Activated CD8-positive, alpha-beta memory T cell treated with anti-CD3 and anti-CD28 coated beads, Interleukin-2, amount 50 U/mL, for 4 hours (primary cell): Measurements from ENCODE around the gene MEIS2.

Experiments
- DNase-seq: peaks from one replicate; pipeline ENCODE4 v3.0.0-alpha.2; 2020

MEIS2 gene

DNA sequence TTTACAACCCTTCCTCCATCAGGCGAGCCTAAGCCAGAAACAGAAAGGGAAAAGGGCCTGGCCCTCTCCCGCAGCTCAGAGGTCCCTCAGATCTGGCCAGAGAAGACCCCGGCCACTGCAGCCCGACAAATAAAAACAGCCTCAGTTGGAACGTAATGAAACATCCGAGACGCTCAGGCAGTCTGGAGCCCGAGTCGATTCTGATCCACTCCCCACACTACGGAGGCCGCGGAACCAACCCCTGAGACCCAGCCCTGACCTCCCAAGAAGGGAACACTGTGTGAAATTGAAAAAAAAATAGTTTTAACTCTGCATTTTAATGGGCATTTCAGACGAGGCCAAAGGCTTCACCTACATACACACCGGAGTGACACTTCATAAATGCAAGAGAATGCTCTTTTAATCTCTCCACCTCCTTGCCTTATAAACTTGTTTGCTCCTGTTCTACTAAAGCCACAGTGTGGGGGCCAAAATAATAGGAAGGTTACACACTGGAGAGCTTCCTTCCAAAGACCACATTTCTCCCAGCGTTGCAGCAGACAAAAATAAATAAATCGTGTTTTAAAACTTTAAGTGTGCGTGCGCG is 3.7 kb downstream of the MEIS2 start:
- no peak for DNase-seq

DNA sequence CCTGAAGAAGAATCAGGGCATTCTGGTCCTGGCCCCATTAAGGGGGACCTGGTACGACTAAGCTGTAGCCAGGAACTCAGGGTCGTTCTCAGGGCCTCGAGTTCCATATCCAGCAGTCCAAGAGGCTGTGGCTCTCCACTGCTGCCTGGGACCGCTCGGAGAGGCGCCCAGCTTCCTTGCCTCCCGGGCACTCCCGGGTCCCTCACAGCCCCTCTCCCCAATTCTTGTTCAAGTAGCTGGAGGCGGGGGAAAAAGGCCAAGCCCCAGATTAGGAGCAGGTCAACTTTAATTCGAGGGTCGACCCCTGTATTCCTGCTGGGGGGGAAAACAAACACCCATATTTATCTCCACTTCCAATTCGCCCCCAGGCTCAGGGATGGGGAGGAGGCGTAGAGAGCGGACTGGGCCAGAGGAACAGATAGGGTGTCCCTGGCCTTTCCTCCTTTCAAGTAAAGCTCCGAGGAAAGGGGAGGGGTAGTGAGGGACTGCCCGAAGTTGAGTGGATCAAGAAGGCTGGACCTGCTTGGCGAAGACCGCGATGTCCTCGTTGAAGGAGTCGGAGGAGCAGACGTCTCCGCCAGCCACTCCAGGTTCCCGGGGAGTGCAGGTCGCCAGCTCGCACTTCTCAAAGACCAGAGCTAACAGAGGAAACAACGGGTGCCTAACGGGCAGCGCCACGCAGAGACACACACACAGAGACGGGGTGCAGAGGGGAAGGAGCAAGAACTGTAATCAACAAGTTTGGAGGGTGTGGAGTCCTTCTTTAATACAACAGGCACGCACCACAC is 4.4 kb downstream of the MEIS2 start:
- DNase-seq: no peak

- DNase-seq: no peak
Observed at GRCh38 chr15:37094915-37095711, 5.2 kb downstream of the MEIS2 start.

GRCh38 chr15:37094333-37094914 is 5.9 kb downstream of the MEIS2 start:
- no peak for DNase-seq

DNA sequence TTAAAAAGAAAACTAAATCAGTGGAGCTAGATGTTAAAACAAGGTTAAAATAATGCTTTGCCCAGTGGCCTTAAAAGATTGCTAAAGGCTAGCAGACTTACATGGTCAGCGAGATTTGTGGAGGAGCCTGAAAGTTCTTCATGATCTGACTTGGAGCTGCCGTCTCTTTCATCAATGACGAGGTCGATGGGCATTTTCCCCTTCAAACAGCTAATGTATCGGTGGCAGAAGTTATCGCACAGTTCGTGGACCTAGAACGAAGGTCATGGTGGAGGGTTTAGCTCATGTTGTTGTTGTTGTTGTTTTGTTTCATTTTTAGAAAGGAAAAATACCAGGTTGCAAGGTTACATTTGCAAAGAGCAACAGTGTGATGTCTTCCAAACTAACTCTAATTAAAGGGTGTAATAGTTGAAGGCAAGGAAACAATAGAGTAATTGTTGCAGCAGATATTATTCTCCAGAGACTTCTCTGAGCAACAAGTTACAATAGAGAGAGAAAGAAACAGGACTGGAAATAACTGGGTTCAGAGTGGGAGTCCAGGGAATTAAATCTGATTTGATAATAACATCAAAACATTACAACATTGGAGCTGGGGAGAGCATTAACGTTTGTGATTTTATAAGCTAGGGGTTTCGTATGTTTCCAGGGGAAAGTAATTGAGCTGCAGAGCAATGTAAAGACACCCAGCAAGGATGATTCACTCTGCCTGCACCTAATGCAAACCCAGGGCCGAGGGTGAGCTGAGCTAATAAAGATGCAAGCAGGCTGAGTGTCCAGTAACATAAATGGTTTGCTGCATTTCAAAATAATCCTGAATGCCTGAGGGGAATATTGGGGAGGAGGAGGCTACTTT is 6.6 kb downstream of the MEIS2 start:
- DNase-seq: no peak

DNA sequence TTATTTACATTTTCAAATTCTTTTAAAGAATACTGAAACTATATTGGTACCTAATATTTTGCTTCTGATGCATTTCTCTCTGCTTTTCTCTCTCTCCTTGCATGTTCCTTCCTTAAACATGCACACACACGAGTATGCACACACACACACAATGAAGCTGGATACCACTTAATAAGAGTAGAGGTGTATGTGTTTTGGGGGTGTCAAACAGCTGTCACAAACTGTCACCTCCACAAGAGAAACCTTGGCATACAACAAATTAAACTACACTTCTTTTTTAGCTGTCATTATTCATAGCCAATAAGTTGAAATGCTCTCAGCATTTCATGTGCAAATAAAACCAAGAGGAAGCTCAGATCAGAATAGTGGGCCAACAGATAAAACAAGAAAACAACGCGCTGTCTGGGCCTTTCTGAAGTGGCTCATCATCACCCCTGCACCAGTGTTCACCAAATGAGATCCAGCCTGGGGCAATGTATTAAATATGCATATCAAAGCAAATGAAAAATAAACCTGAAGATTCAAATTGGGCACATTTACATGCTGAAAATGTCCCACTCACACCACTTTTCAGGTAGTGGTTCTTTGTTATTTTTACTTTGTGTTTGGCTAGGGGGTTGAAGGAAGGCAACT is 9.7 kb downstream of the MEIS2 start:
- DNase-seq: no peak

DNA sequence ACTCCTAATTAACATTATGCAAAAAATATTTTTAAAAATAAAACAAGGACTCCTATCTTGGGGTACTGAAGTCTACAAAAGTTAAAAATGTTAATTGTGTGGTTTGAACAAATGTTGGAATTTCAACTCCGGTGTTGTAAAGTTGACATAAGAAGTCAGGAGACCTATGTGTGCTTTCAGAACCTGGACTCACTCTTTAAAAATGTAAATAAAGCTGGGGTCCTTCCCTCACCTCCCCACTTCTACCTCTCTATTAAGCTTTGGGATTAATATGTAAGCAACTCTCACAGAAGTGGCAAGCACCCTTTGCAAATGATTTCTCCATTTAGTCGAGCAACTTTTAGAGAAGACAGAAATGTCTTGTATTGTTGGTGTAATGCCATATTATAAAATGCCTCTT is 11.9 kb downstream of the MEIS2 start:
- DNase-seq: no peak

- DNase-seq: no peak
Observed at GRCh38 chr15:37087131-37087588, 13.2 kb downstream of the MEIS2 start.

GRCh38 chr15:37086521-37086920 is 13.8 kb downstream of the MEIS2 start:
- DNase-seq: no peak

DNA sequence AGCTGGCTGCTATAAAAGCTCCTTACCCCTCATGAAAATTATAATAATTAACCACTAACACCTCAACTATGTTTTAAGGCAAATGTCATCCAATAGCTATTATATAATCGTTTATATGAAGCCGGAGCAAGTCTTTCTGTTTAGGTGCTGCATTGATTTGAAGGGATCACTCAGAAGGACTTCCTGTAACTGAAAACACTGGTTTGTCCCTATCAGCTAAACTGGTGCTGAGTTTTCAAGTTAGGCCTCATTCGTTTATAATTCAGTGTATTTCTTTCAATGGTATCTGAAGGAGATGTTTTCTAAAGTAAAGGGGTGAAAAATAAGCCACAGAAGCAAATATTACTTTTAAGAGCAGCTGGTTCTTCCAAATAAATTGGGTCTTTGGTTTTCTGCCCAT is 14.2 kb downstream of the MEIS2 start:
- DNase-seq: no peak

DNA sequence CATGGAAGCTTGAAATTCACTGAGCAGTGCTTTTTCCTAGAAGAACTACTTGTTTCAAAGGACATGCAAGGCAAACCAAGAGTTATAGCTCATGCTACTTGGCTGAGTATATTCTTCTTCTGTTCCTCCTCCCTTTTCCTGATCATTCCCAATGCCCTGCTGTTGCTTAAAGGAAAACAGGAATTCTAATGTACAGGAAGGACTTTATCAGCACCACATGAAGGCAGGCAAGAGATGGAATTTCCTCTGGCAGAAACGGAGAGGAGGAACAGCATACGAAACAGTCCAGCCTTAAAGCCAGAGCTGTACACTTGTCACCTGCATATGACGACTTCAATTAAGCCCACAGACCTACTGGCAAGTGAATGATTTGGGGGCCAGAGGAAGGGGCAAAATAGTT is 15.7 kb downstream of the MEIS2 start:
- no peak for DNase-seq

DNA sequence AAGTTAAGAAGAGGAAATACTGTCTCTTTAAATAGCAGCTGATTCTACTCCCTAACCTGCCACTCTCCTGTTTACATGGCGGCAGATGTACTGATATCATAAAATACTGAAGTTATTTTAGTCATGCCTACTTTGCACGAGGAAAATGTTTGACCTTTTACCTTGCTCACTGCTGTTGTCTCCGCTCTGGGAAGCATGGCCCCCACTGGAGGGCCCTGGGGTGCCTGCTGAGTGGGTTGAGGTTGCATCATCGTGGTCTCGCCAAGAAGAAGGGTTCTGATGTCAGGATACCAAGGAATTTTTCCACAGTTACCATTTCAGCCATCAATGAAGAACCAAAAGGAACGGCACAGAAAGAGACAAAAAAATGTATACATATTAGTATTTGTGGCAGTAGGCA is 16.7 kb downstream of the MEIS2 start:
- no peak for DNase-seq

DNA sequence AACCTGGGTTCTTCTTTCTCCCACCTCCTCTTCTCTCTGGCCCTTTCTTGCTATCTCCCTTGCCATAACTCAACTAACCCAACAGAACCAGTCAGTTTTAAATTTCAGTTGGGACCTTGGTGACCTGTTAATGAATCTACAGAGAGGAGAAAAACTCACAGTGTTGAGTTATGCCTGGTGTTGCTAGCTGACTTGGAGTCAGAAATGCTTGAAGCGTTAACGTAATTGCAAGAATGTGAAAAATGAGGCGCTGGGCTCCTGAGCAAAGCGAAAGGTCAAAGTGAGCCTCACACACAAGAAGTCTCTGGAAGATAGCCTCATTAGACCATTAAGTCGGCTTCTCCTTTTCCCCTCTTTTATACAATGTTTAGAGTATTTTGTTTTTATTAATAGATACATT is 18.4 kb downstream of the MEIS2 start:
- DNase-seq: no peak

- no peak for DNase-seq
Observed at GRCh38 chr15:37080261-37080921, 20.0 kb downstream of the MEIS2 start.

- no peak for DNase-seq
Observed at GRCh38 chr15:37079726-37080125, 20.6 kb downstream of the MEIS2 start.

- DNase-seq: no peak
Observed at GRCh38 chr15:37078566-37078965, 21.8 kb downstream of the MEIS2 start.

DNA sequence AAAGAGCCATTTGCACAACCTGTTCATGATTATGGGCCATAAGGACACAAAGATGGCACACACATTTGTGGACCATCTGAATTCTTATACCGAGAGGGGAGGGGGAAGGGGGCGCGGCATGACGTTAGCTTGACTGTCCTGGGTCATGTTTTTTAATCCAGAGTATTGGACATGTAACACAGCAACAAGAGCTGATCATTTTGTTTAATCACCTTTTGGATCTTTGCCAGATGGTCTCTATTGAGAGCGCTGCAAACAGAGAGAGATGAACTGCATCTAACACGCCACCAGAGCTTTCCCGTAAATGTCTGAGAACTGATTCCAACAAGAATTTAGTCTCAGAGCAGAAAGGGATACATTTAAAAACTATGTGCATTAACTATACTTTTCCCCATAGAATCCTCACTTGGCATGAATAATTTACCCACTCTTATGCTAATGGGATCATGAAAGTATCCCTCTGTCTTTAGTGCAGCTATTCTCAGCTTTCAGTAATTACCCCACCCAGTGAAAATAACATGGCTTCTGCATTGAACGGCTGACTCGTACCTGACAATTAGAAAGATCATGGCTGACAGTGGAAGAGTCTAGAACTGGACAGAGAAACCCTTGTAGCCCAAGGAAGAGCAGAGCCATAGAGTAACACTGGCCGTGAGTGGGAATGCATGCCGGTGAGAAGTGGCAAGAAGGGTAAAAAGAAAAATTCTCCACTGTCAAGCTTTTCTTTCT is 22.6 kb downstream of the MEIS2 start:
- DNase-seq: no peak

- no peak for DNase-seq
Observed at GRCh38 chr15:37076543-37076942, 23.8 kb downstream of the MEIS2 start.

- no peak for DNase-seq
Observed at GRCh38 chr15:37075777-37076176, 24.6 kb downstream of the MEIS2 start.

DNA sequence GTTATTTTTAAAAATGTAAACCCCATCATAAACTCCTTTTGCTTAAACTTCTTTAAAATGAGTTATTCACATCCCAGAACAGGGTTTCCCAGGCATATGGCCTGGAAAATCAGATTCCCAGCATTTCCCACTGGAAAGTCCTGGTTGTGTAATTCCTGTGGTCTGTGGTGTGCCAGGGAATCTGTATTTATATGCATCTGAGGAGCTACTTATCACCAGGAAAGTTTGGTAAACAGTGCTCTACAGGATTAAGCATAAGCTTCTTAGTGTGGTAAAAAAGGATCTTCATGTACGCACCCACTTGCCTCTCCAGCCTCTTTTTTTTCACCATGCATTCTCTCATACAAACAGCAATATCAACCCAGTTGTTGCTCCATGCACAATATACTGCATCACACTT is 28.2 kb downstream of the MEIS2 start:
- no peak for DNase-seq

DNA sequence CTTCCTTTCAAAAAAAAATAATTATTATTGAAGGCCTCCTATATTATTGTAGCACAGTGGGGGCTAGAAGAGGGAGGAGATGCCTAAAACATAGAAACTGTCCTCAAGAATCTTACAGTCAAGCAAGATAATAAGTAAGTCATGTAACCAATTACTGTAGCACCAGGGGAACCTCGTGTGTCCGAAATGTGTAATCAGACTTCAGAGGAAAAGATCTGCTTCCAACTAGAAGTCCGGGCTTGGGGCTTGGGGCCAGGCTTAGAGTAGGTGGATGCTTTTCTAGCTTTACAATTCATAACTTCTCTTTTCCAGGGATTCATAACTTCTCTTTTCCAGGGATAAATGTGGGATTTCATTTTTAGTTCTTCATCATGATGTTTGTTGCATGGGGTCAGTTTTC is 29.2 kb downstream of the MEIS2 start:
- no peak for DNase-seq
